PFSK-1 (cell line): ENCODE measurements around the gene SH2D4B.

Experiments used
- FOXP2 ChIP-seq: optimal IDR thresholded peaks from 2 replicates; pipeline ENCODE3; 2011; ENCODE audit warnings: borderline replicate concordance, control low read depth, inconsistent platforms; ENCODE audit not compliant: insufficient read depth; ENCODE audit errors: extremely low read length, extremely low read depth
- POLR2AphosphoS5 ChIP-seq: IDR thresholded peaks from 2 replicates; pipeline ENCODE4 v1.6.1; 2012; ENCODE audit warnings: low read depth, mild to moderate bottlenecking, control low read depth, low read length, moderate library complexity
- REST ChIP-seq, 2 experiments: IDR thresholded peaks; 2 replicates each; pipeline versions ENCODE4 v1.6.1 to v1.8.0; 2011 to 2012; ENCODE audit warnings: low read depth in 2 of 2, low read length in 2 of 2, control low read depth in 1 of 2, inconsistent platforms in 1 of 2, mild to moderate bottlenecking in 1 of 2, moderate library complexity in 1 of 2; ENCODE audit not compliant: insufficient read depth in 1 of 2
- SIN3A ChIP-seq: IDR thresholded peaks from 2 replicates; pipeline ENCODE4 v1.6.1; 2012; ENCODE audit warnings: mild to moderate bottlenecking, low read length, moderate library complexity, borderline replicate concordance; ENCODE audit not compliant: insufficient read depth
- TAF1 ChIP-seq: IDR thresholded peaks from 2 replicates; pipeline ENCODE4 v1.6.1; 2012; ENCODE audit warnings: low read length, control low read depth, borderline replicate concordance; ENCODE audit not compliant: insufficient read depth

SH2D4B gene

GRCh38 chr10:80617807-80618206 is 80.1 kb downstream of the SH2D4B start:
- TF ChIP-seq FOXP2 (no peak), TAF1 (no peak), POLR2AphosphoS5 (no peak), SIN3A (no peak), REST (IDR thresholded peaks at IDR 0.05; ENCODE audit: insufficient read depth in 1 of 2, low read depth in 2 of 2, low read length in 2 of 2) (no peak)

- no peak for TF ChIP-seq POLR2AphosphoS5
- no peak for TF ChIP-seq REST (IDR thresholded peaks at IDR 0.05; ENCODE audit: insufficient read depth in 1 of 2, low read depth in 2 of 2, low read length in 2 of 2)
- no peak for TF ChIP-seq TAF1
- TF ChIP-seq SIN3A = no peak
- no peak for TF ChIP-seq FOXP2
Measured at GRCh38 chr10:80619036-80619435, 81.3 kb downstream of the SH2D4B start.

- no peak for TF ChIP-seq REST (IDR thresholded peaks at IDR 0.05; ENCODE audit: insufficient read depth in 1 of 2, low read depth in 2 of 2, low read length in 2 of 2)
- TF ChIP-seq TAF1 = no peak
- TF ChIP-seq SIN3A = no peak
Measured at GRCh38 chr10:80622153-80622552, 84.5 kb downstream of the SH2D4B start.

DNA sequence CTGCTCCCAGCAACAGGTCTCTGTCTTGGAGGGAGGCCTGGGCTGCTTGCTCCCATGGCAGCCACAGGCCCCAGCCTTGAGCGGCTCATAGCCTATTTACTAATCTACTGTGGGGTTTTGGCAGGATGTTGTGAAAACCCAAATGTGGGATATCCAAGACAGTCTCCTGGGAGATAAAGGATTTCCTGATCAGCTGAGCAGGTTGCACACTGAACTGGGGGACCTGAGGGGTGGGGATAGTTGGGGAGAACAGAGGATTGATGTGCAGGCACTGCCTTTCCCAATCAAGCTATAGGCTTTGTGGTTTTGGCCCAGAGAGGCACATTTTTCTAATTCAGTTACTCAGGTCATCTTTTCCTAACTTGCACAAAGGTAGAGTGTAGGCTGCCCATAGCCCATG is 92.6 kb downstream of the SH2D4B start:
- TF ChIP-seq POLR2AphosphoS5 = no peak
- no peak for TF ChIP-seq FOXP2
- no peak for TF ChIP-seq TAF1
- no peak for TF ChIP-seq SIN3A
- no peak for TF ChIP-seq REST (IDR thresholded peaks at IDR 0.05; ENCODE audit: insufficient read depth in 1 of 2, low read depth in 2 of 2, low read length in 2 of 2)

GRCh38 chr10:80632742-80633141 is 95.0 kb downstream of the SH2D4B start:
- TF ChIP-seq FOXP2 = no peak
- no peak for TF ChIP-seq TAF1
- no peak for TF ChIP-seq REST (IDR thresholded peaks at IDR 0.05; ENCODE audit: insufficient read depth in 1 of 2, low read depth in 2 of 2, low read length in 2 of 2)
- TF ChIP-seq SIN3A = no peak
- no peak for TF ChIP-seq POLR2AphosphoS5
